HG03060 (cell line): ENCODE data around the gene OGDH.
"Not testable (repeated sequence)": the region's sequence is repeated elsewhere in the genome, so short reads cannot be mapped to it uniquely, and the experiment has no call there.

Experiments
- ATAC-seq: cut with Tn5 transposase; IDR thresholded peaks from one replicate; pipeline ENCODE4 v1.9.1; 2021; ENCODE audit warnings: low read depth, moderate number of reproducible peaks; ENCODE audit not compliant: unreplicated experiment

Gene OGDH

DNA sequence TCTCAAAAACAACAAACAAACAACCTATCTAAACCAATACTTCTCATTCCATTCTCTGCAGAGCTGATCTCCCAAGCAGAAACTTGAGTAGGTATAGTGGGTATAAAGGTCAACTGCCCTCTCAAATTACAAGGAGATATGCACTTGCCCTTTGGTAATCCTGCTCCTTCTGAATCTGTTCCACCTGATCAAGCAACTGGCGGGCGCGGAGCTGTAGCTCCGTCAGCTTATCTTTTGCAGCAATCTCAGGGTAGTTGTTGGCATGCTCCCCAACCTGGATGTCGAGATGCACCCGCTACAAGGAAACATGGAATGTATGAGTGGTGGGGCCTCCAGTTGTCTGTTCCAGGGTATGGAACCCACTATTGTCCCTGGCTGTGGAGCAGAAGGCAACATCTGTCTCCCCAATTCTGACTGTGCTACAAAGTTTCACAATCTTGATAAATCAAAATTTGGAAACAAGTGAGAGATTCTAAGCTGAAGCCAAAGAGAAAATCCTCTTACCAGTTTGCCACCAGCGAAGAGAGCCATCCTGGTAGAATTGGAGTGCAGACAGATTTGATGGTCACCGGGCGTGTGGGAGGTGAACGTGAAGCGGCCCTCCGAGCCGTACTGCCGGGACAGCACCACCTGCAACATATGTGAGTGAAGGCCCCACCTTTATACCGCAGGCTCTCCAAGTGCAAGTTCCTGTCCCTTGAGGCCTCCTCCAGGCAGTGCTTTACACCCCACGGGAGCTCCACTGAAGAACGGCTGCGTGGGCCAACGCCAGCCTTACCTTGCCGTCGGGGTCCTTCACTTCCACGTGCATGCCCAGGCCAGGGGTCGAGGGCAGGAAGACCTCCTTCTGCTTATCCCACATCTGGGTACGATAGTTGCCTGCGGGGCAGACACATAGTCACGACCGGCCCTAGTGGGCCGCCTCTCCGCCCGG is 25.2 kb upstream of the OGDH start:
- peak; percentile 9 for ATAC-seq

- peak; percentile 83 for ATAC-seq
Measured at GRCh38 chr7:44581879-44582603, 24.4 kb upstream of the OGDH start, which contains the start of gene TMED4. Gene TMED4 (minus strand): TSS chr7:44582231. CDS start chr7:44582206, 25 bp downstream.

DNA sequence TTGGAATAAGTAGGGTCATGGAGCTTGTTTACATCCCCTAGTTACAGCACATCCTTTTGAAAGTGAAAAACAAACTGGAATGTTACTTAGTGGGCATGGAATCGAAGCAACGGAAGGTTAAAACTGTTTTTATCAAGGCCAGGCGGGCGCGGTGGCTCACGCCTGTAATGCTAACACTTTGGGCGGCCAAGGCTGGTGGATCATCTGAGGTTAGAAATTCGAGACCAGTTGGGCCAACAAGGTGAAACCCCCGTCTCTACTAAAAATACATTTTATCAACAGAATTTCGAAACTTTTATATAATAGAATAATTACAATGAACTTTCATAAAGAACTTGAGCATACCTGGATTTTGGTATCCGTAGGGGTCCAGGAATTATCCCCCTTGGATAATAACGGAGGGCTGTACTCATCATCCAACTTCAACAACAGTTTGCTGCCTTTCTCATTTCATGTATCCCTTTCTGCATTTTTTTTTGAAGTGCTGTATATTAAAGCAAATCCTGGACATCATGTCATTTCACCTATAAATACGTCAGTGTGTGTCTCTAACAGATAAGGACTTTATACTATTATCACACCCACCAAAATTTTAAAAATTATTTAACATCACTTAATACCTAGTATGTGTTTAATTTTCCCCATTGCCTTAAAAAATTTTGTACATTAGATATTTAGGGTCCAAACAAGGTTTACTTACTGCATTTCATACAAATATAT is 23.1 kb upstream of the OGDH start:
- ATAC-seq: no peak

DNA sequence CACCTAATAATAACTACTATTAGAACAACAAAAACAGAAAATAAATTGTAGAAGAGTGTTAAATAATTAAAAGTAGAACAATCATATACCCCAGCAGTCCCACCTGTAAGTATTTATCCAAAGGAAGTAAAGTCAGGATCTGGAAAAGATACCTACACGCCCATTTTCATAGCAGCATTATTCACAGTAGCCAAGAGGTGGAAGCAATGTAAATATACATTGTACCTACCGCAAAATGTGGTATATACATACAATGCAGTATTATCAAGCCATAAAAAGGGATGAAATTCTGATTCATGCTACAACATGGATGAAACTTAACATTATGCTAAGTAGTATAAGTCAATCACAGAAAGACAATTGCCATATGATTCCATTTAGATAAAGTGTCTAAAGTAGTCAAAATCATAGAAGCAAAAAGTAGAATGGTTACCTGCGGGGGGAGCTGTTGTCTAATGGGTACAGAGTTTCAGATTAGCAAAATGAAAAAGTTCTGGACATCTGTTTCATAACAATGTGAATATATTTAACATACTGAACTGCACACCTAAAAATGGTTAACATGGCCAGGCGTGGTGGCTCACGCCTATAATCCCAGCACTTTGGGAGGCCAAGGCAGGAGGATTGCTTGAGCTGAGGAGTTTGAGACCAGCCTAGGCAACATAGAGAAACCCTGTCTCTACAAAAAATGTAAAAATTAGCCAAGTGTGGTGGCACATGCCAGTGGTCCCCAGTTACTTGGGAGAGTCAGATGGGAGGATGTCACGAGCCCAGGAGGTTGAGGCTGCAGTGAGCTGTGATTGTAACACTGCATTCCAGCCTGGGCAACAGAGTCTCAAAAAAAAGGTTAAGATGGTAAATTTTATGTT is 18.4 kb upstream of the OGDH start:
- ATAC-seq: no peak

DNA sequence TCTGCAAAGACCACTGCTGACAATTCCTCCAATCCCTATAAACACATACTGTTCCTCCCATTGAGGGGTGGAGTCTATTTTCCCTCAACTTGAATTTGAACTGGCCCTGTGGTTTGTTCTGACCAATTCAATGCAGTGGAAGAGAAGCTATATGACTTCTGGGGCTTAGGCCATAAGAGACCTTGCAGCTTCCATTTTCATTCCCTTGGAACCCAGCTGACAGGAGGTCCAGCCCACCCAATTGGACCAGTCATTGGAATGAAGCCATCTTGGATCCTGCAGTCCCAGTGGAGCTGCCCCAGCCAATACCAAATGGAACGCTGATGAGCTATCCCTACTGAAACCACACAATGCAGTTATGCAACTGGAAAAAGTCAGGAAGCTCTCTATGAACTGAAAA is 15.5 kb upstream of the OGDH start:
- ATAC-seq: no peak

- ATAC-seq: no peak
Measured at GRCh38 chr7:44595934-44596635, 10.3 kb upstream of the OGDH start.

GRCh38 chr7:44597181-44597580 is 9.2 kb upstream of the OGDH start:
- not testable (repeated sequence) for ATAC-seq

DNA sequence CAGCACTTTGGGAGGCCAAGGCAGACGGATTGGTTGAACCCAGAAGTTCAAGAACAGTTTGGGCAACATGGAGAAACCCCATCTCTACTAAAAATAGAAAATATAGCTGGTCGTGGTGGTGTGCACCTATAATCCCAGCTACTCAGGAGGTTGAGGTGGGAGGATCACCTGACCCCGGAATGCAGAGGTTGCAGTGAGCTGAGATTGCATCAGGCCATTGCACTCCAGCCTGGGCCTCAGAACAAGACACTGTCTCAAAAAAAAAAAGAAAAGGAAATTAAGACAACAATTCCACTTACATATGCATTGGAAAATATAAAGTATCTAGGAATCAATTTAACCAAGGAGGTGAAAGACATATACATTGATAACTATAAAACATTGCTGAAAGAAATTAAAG is 7.2 kb upstream of the OGDH start:
- no peak for ATAC-seq

GRCh38 chr7:44602576-44602910 is 3.9 kb upstream of the OGDH start:
- no peak for ATAC-seq

DNA sequence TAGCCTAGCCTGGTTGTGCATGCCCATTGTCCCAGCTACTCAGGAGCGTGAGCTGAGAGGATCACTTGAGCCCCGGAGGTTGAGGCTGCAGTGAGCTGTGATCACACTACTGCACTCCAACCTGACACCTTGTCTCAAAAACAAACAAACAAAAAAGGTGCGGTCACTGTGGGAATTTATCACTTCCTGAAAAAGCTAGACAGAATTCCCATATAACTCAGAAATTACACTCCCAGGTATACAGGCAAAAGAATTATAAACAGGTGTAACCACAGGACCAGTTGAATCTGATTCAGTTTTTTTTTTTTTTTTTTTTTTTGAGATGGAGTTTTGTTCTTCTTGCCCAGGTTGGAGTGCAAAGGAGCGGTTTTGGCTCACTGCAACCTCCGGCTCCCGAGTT is 3.2 kb upstream of the OGDH start:
- no peak for ATAC-seq

DNA sequence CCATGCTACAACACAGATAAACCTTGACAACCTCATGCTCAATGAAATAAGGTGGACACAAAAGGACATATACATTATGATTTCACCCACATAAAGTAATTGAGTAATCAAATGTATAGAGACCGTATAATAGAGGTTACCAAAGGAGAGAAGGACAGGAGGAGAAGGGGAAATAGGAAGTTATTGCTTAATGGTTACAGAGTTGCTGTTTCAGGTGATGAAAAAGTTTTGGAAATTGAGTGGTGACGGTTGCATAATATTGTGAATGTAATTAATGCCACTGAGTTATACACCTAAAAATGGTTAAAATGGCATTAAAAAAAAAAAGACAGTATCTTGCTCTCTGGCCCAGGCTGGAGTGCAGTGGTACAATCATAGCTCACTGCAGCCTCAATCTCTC is 1.5 kb upstream of the OGDH start:
- no peak for ATAC-seq

DNA sequence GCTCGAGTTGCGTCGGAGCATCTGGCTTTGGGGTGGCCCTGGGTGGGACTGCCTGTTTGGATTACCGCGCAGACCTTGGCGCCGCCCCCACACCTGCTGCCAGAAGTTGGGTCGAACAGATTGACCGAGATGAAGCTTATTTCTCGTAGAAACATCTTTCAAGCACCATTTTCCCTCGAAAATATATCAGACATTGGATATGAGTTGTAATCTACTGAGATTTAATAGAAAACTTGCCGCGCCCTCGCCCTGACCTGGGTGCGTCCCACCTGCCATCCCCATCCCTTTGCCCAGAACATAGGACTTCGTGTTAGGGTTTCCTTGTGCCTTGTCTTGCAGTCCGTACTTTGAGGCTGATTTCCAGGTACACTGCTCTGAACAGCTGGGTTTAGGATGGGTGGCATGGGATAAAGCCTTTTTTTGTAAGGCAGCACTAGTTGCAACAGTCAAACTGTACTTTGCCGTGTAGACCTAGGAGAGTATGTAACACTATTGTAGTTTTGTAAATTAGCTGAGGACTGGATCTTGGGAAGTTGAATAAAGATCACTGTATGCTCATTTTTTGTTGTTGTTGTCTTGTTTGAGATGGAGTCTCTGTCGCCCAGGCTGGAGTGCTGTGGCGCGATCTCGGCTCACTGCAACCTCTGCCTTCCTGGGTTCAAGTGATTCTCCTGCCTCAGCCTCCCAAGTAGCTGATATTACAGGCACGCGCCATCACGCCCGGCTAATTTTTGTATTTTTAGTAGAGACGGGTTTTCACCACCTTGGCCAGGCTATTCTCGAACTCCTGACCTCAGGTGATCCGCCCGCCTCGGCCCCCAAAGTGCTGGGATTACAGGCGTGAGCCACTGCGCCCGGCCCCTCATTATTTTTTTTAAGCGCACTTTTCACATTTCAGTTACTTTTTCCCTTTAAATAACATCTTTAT is 978 bp downstream of the OGDH start:
- ATAC-seq: no peak

DNA sequence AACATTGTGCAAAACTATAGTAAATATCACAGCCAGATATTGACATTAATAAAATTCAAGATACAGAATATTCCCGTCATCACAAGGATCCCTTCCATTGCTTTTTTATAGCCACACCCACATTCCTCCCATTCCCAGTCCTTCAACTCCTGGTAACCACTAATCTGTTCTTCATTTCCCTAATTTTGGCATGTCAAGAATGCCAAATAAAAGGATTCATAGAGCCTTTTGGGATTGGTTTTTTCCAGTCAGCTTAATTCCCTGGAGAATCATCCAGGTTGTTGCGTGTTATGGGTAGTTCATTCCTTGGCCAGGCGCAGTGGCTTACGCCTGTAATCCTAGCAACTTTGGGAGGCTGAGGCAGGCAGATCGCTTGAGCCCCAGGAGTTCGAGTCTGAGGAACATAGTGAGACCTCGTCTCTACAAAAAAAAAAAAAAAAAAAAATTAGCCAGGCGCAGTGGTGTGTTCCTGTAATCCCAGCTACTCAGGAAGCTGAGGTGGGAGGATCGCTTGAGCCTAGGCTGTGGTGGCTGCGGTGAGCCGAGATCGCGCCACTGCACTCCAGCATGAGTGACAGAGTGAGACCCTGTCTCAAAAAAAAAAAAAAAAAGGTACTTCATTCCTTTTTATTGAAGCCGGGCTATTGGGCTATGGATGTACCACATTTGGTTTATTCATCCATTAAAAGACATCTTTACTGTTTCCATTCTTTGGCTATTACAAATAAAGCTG is 2.7 kb downstream of the OGDH start:
- ATAC-seq: no peak

GRCh38 chr7:44609829-44610228 is 3.4 kb downstream of the OGDH start:
- ATAC-seq: no peak

DNA sequence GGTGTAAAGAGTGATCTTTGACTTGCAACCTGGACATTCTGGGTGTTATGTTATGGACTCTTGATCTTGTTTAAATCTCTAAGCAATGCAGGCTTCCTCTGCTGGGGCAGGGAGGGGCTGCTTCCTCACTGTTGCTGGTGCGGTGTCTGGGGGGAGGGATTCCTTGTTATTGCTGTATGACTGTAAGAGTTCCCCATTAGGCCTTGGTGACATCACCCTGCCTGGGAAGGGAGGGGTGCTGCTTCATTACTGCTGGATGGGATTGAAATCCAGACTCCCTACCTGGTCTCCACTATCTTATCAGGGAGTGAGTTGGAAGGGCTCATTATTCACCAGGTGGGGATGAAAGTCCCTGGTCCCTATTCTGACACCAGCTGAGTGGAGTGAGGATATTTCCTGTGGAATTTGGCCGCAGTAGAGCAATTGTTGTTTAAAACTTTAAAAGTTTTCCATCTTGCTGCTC is 8.8 kb downstream of the OGDH start:
- ATAC-seq: no peak

DNA sequence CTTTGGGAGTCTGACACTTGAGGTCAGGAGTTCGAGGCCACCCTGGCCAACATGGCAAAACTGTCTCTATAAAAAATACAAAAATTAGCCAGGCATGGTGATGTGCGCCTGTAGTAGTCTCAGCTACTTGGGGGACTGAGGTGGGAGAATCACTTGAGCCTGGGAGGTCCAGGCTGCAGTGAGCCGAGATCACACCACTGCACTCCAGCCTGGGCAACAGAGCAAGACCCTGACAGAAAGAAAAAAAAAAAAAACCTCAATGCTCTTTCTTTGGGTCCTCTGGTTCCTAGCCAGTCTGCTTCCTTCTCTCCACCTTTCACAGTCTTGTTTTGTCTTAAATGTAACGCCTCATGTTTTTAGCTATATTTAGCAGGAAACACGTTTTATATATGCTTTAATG is 9.4 kb downstream of the OGDH start:
- no peak for ATAC-seq

DNA sequence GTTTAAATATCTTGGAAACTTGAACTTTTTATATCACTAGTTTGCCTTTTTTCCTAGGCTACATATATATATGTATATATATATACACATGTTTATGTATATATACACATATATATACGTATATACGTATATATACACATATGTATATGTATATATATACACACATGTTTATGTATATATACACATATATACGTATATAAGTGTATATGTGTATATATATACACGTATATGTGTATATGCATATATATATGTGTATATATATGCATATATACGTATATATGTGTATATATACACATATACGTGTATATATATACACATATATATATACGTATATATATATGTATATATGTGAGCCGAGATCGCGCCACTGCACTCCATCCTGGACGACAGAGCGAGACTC is 10.1 kb downstream of the OGDH start:
- ATAC-seq: no peak
